GM18951 (cell line): ENCODE measurements around the gene TFPT.
"Not testable (repeated sequence)": the region's sequence is repeated elsewhere in the genome, so short reads cannot be mapped to it uniquely, and the experiment has no call there.

Experiments
- POLR2A ChIP-seq: IDR thresholded peaks from 4 replicates; pipeline ENCODE4 v1.6.1; 2011; ENCODE audit warnings: mild to moderate bottlenecking; ENCODE audit not compliant: insufficient read length, insufficient read depth; ENCODE audit errors: extremely low read depth
- in situ Hi-C: fragments of 300-500 bp; cut with MboI; formaldehyde crosslinking; loops from one replicate; pipeline ENCODE4 v1.12.0; 2022; ENCODE audit warnings: low sequenced_read_pairs, mixed read lengths, inconsistent platforms; ENCODE audit not compliant: unreplicated experiment

Gene TFPT

DNA sequence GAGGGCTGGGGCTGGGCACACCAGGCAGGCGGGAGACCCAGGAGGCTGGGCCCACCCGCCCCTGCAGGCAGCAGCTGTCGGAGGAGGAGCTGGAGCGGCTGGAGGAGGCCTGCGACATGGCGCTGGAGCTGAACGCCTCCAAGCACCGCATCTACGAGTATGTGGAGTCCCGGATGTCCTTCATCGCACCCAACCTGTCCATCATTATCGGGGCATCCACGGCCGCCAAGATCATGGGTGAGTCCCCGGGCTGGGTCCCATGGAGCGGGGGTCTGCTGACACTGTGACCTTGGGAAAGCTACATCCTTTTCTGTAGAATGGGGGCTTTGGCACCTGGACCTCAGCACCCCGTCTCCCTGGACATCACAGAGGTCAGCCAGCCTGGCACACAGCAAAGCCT lies 8.2 kb upstream of the TFPT start:
- no peak for TF ChIP-seq POLR2A
- in situ Hi-C loops, result no loop called here

GRCh38 chr19:54121259-54121658 lies 5.8 kb upstream of the TFPT start:
- TF ChIP-seq POLR2A, result no peak

GRCh38 chr19:54114340-54115108 lies 933 bp downstream of the TFPT start:
- in situ Hi-C loops, result no loop called here
- peak; percentile 51 for TF ChIP-seq POLR2A

More at GRCh38 chr19:54121259-54121658, 5.8 kb upstream of the TFPT start:
- in situ Hi-C loops, result no loop called here

DNA sequence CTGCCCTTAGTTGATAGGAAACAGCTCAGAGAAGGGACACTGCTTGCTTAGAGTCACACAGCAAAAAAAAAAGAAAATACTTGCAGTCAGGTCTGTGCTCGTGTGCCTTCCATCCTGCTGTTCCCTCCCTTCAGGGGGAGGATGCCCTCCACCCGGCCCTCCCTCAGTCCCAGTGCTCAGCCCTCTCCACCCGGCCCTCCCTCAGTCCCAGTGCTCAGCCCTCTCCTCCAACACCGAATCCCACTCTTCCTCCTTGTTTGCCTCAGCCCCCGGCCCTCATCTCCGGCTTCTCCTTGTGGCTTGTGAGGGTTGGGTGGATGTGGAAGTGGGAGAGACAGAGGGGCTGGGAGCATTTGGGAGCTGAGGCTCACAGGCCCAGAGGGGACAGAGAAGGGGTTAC lies 5.8 kb downstream of the TFPT start:
- in situ Hi-C loops, result no loop called here
- TF ChIP-seq POLR2A, result peak; percentile 30

DNA sequence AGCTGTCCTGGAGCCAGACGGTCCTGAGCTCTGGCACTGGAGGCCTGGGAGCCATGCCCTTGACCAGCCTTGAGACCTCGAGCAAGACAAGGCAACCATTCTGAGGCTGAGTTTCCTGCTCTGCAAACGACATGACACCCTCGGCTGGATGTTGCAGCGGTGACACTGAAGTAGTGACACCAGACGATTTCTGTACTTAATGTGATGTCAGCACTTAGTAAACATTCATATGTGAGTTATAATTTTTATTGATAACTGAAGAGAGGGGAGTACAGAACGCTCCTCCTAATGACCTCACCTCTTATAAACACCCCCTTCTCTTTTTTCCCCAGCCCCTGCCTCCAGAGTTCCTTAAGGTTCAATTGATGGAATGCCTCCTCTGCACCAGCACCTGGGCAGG lies 7.0 kb downstream of the TFPT start:
- in situ Hi-C loops, result no loop called here
- TF ChIP-seq POLR2A, result no peak

- no peak for TF ChIP-seq POLR2A
- in situ Hi-C loops, result no loop called here
These were observed 7.5 kb downstream of the TFPT start for GRCh38 chr19:54107876-54108490.

- in situ Hi-C loops, result no loop called here
- no peak for TF ChIP-seq POLR2A
These were observed 8.7 kb downstream of the TFPT start for GRCh38 chr19:54106716-54107115.

DNA sequence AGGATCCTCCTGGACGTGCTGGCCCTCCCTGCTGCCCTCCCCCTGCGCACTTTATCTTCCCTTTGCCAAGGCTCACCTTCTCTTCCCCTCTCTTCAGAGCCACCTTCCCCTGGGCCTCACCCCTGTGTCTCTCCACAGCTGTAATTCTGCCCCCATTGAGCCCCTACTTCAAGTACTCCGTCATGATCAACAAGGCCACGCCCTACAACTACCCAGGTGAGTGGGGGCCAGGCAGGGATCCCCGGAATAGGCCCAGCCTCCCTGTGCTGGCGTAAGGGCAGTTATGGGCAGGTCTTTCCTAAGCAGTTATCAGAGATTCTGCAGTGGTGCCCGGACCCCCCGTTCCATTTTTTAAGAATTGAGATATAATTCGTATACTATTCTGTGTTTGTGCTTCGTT lies 9.7 kb downstream of the TFPT start:
- in situ Hi-C loops, result no loop called here
- TF ChIP-seq POLR2A, result no peak

DNA sequence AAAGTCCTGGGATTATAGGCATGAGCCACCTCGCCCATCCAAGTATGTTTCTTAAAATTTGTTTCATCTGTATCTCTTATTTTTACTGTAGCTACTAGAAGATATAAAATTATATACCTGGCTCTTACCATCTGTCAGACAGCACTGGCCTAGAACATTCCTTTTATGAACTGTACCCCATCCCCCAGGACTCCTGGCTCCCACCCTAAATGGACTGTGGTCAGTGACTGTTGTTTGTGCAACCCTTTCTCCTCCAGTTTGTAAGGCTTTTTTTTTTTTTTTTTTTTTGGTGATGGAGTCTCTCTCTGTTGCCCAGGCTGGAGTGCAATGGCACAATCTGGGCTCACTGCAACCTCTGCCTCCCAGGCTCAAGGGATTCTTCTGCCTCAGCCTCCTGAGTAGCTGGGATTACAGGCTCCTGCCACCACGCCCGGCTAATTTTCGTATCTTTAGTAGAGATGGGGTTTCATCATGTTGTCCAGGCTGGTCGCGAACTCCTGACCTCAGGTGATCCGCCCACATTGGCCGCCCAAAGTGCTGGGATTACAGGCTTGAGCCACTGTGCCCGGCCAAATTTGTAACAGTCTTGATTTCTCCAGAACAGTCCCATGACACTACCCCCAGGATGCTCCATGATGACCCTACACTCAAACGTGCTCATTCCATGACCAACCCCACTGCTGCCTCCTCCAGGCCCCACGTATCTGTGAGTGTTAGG lies 10.3 kb downstream of the TFPT start:
- in situ Hi-C loops, result no loop called here
- TF ChIP-seq POLR2A, result no peak

- in situ Hi-C loops, result no loop called here
- TF ChIP-seq POLR2A, result peak; percentile 91
These were observed 12.9 kb downstream of the TFPT start, which contains the start of gene NDUFA3 for GRCh38 chr19:54102421-54103169. TSS of gene NDUFA3 (plus strand) at chr19:54102855. CDS start at chr19:54102879, 24 bp downstream.

DNA sequence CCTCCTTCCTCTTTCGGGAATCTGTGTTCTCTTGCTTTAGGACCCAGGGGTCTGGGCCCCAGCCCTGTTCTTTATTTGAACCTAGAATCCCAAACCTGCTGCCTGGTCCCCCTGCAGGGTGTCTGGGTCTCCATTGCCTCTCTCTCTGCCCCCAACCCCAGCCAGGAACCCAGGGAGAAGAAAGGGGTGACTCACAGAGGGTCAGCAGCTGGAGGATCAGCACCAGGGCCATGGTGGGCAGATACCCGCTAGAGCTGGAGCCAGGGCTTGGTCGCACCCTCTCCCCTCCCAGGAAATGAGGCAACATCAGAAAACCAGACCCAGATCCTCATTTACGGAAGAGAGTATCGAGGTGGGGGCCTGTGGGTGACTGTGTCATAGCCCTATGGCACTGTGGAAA lies 14.9 kb downstream of the TFPT start, which contains the start of gene OSCAR:
Gene OSCAR, minus strand, starts transcription at position 243 of the 400 bp plus-strand sequence. Its CDS starts 11 bp downstream, at position 232.
- in situ Hi-C loops, result no loop called here
- TF ChIP-seq POLR2A, result no peak

DNA sequence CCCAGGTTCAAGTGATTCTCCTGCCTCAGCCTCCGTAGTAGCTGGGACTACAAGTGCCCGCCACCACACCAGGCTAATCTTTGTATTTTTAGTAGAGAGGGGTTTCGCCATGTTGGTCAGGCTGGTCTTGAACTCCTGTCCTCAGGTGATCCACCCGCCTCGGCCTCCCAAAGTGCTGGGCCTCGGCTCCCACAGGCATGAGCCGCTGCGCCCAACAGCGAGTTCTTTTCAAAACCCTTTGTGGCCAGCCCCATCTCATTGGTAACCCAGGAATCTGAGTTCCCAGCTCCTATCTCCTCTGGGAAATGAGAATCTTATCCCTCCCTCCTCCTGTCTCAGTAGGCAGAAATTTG lies 15.6 kb downstream of the TFPT start:
- in situ Hi-C loops, result not testable (repeated sequence)
